Common myeloid progenitor, CD34-positive (primary cell): Measurements from ENCODE around the gene CCL5.

ENCODE experiments used
- CTCF ChIA-PET: fragments of 350-600 bp; sonication (Branson Sonifier 250); formaldehyde crosslinking; loops from one replicate; lab custom pipeline; 2021; ENCODE audit warnings: antibody characterized with exemption; lab: Charles Lee
- POLR2A ChIA-PET: fragments of 350-600 bp; sonication (Branson Sonifier 250); formaldehyde crosslinking; loops from one replicate; lab custom pipeline; 2021; ENCODE audit warnings: antibody characterized with exemption; lab: Charles Lee
- DNase-seq, 3 donors: peaks; one replicate each; pipeline versions ENCODE4 v3.0.0 to v3.0.0-alpha.2; 2013
- H3K27ac ChIP-seq, 2 experiments: 1 replicate in 1 of 2; 2 replicates in 1 of 2; pipeline ENCODE4 v1.7.0; 2013; ENCODE audit warnings: inconsistent platforms in 2 of 2, low read length in 2 of 2, mild to moderate bottlenecking in 2 of 2, low read depth in 1 of 2, moderate library complexity in 1 of 2; ENCODE audit not compliant: severe bottlenecking in 2 of 2, insufficient read depth in 1 of 2, poor library complexity in 1 of 2
- H3K27me3 ChIP-seq, 5 experiments: replicated peaks in 2 of 5; 1 replicate in 3 of 5; 2 replicates in 2 of 5; pipeline versions ENCODE4 v1.6.1 to v1.7.0; 2013; ENCODE audit warnings: low read length in 4 of 5, mild to moderate bottlenecking in 2 of 5, moderate library complexity in 2 of 5, inconsistent platforms in 1 of 5; ENCODE audit not compliant: insufficient read depth in 5 of 5, control insufficient read depth in 4 of 5
- H3K36me3 ChIP-seq, 4 experiments: 1 replicate in 2 of 4; 2 replicates in 2 of 4; pipeline versions ENCODE4 v1.6.1 to v1.7.0; 2013; ENCODE audit warnings: low read length in 3 of 4, control low read depth in 1 of 4, mild to moderate bottlenecking in 1 of 4; ENCODE audit not compliant: control insufficient read depth in 4 of 4, insufficient read depth in 4 of 4
- H3K4me1 ChIP-seq, 4 experiments: 1 replicate in 3 of 4; 2 replicates in 1 of 4; pipeline versions ENCODE4 v1.6.1 to v1.7.1; 2013; ENCODE audit warnings: low read length in 3 of 4, mild to moderate bottlenecking in 3 of 4, control low read depth in 1 of 4, inconsistent platforms in 1 of 4, moderate library complexity in 1 of 4; ENCODE audit not compliant: control insufficient read depth in 4 of 4, insufficient read depth in 4 of 4; ENCODE audit errors: control extremely low read depth in 1 of 4
- H3K4me3 ChIP-seq, 7 experiments: 1 replicate in 4 of 7; 2 replicates in 3 of 7; pipeline versions ENCODE4 v1.5.1 to v1.7.0; 2013; ENCODE audit warnings: mild to moderate bottlenecking in 7 of 7, low read length in 6 of 7, moderate library complexity in 6 of 7, inconsistent platforms in 2 of 7, low read depth in 2 of 7, control low read depth in 1 of 7; ENCODE audit not compliant: insufficient read depth in 4 of 7, control insufficient read depth in 1 of 7; ENCODE audit errors: extremely low read depth in 1 of 7
- H3K9me3 ChIP-seq, 5 experiments: 1 replicate in 4 of 5; 2 replicates in 1 of 5; pipeline versions ENCODE4 v1.6.1 to v1.7.1; 2013; ENCODE audit warnings: low read length in 4 of 5, mild to moderate bottlenecking in 2 of 5, inconsistent platforms in 1 of 5, low read depth in 1 of 5, moderate library complexity in 1 of 5; ENCODE audit not compliant: control insufficient read depth in 4 of 5, insufficient read depth in 2 of 5; ENCODE audit errors: control extremely low read depth in 1 of 5
- WGBS: methylation state at CpG from one replicate; pipeline ENCODE4 v1.1.5; 2013; ENCODE audit not compliant: insufficient coverage; 5-methylcytosine and 5-hydroxymethylcytosine counted together

The CCL5 gene

DNA sequence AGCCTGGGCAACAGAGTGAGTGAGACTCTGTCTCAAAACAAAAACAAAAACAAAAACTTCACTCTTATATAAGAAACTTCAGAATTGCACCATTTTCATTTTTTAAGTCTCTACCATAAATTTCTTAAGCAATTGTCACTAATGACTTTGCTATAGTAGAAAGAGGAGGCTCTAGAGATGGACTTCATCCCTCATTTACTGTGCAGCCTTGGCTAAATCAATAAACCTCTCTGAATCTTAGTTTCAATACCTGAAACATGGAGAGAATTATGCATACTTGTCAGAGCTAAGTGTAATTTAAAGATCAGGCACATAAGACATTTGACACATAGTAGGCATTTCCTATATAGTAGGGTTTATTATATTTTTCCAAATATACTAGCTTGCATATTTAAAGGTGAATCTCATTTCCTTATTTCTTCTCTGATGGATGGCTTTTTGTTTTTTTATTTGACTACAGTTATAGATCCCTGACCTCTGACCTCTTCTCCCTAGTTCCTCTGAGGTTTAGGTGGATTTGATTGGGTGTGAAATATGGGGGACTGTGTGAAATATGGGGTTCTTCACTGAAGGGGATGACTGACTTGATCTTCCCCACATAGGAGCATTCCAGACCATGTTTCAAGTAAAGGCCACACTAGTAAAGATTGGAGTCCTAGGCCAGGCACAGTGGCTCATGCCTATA, 2.7 kb downstream of the CCL5 start:
- CTCF ChIA-PET = interaction anchor here (0.6 to 1.1 kb wide), 4 partner anchors 9 to 60 kb away, joined by 3 read pairs; partner anchors contain the start of gene HEATR9
- Histone ChIP-seq H3K36me3 (no peaks in the 10 kb centered on the region), H3K4me1 (peaks cover 0 to 12% (median 9%) of the 10 kb centered on the region in 4 experiments), H3K27me3 (no peaks in the 10 kb centered on the region), H3K27ac (no peak overlapping the region), H3K4me3 (no peak overlapping the region), H3K9me3 (no peaks in the 10 kb centered on the region)
- no peak for DNase-seq
- POLR2A ChIA-PET = no interaction called here

DNA sequence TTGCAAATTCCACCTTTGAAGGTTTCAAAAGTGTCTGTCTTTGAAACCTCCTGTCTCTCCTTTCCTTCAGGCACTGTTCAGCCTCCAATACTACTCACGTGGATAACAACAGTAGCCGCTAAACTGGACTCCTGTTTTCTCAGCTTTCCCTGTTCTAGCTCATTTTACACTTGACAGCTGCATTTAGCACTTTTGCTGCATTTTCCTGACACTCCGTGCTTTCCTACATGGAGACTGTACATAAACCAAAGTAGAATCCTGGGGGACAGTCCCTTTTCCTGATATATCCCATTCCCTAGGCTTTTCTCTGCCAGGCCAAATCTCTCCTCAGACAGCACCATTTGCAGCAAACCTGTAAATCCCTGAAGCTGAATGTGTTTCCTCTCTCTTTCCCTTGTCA, 3.6 kb downstream of the CCL5 start:
- WGBS = 92% methylated on average over 3 of the region's 3 CpGs
- Histone ChIP-seq H3K4me1 (peaks cover 0 to 16% (median 10%) of the 10 kb centered on the region in 4 experiments), H3K27me3 (no peaks in the 10 kb centered on the region), H3K9me3 (no peaks in the 10 kb centered on the region), H3K36me3 (no peaks in the 10 kb centered on the region), H3K27ac (no peak overlapping the region), H3K4me3 (no peak overlapping the region)
- ChIA-PET POLR2A (interaction anchor here (0.6 kb wide), 2 partner anchors 60 to 78 kb away, joined by 3 read pairs; no protein-coding TSS in a partner anchor), CTCF (interaction anchor here (0.7 to 2.2 kb wide), 5 partner anchors 10 to 272 kb away, joined by 3 to 7 read pairs (median 3); no protein-coding TSS in a partner anchor)
- DNase-seq = no peak

DNA sequence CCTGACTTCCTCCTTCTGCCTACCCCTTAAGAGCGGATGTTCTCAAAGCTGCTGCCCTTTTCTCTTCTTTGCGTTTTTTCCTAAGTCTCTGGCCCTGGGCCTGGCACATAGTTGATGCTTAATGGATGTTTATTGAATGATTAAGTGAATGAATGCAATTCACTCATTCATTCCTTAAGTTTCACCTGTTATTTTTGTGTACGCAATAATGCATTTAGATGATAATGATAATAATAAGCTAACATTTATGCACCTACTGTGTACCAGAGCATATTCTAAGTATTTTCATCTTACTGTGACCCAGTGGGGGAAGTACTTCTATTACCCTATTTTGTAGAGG, 4.4 kb downstream of the CCL5 start:
- Histone ChIP-seq H3K4me3 (peak overlapping the region in 1 of 7 experiments; percentile 50), H3K27ac (no peak overlapping the region), H3K27me3 (no peaks in the 10 kb centered on the region), H3K9me3 (no peaks in the 10 kb centered on the region), H3K36me3 (no peaks in the 10 kb centered on the region), H3K4me1 (peaks cover 0 to 20% (median 14%) of the 10 kb centered on the region in 4 experiments)
- no CpG with 5 or more reads among the region's 3 CpGs for WGBS
- peak in 1 of 3 donors; percentile 34 for DNase-seq
- CTCF ChIA-PET = interaction anchor here (0.7 to 2.2 kb wide), 6 partner anchors 10 to 273 kb away, joined by 3 to 7 read pairs (median 3); no protein-coding TSS in a partner anchor
- POLR2A ChIA-PET = no interaction called here

DNA sequence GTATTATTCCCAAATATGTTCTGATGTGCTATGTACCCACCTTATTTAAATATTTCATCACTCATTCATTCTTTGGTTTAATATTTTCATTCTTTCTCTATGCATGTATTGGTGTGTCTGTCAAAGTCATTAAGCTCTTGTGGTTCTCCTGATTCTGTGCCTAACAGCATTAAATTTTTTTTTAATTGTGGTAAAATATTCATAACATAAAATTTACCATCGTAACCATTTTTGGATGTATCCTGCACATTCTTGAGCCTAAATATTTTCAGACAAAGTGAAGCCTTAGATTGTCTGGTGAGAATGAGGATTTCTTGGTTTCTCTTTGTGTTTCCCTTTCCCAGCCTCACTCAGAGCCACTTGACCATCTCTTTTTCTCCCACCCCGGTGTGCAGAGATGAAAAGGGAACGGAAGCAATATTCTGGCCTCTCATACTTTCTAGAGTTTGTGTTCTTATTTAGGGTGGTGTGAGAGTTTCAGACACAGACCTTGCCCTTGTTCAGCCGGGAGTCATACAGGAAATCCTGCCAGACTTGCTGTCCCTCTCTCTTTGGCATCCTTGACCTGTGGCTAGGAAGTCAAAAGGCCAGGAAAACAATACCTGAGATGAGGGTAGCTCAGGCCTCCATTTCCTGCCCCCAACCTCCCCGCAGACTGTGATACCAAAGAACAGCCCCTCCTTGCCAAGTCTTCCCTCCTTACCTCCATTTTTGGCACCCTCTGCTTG, 4.9 kb downstream of the CCL5 start:
- Histone ChIP-seq H3K27ac (no peak overlapping the region), H3K27me3 (no peaks in the 10 kb centered on the region), H3K36me3 (no peaks in the 10 kb centered on the region), H3K9me3 (no peaks in the 10 kb centered on the region), H3K4me1 (peaks cover 0 to 20% (median 14%) of the 10 kb centered on the region in 4 experiments), H3K4me3 (peak overlapping the region in 1 of 7 experiments; percentile 50)
- ChIA-PET CTCF (interaction anchor here (1.0 to 2.2 kb wide), 5 partner anchors 9 to 273 kb away, joined by 3 to 7 read pairs (median 3); no protein-coding TSS in a partner anchor), POLR2A (interaction anchor here (0.7 kb wide), 1 partner anchor 166 kb away, joined by 10 read pairs; no protein-coding TSS in a partner anchor)
- 9% methylated on average over 1 of the region's 5 CpGs for WGBS
- DNase-seq = peak in 1 of 3 donors; percentile 46

DNA sequence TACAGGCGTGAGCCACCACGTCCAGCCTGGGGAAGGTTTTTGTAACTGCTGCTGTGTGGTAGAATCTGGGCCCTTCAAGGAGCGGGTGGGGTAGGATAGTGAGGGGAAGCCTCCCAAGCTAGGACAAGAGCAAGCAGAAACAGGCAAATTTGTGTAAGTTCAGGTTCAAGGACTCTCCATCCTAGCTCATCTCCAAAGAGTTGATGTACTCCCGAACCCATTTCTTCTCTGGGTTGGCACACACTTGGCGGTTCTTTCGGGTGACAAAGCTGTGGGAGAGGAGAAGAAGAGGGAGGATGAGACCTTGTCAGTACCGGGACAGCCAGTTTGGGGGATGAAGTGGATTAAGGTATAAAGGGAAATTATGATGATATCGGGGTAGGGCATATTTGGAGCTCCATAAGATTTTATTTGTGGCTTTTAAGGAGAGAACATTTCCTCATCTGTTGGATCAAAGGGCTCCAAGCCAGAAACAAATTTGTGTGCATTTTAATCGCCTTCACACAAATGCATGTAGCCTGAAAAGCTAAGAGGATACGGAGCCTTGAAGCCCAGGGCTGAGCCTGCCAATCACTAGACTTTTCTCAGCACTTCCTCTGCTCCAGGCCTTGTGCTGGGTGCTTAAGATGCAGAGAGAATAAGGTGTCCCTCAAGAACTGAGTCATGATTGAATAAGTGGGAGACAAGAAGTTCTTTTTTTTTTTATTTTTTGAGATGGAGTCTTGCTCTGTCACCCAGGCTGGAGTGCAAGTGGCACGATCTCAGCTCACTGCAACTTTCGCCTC, 7.8 kb downstream of the CCL5 start:
- WGBS = 96% methylated on average over 11 of the region's 12 CpGs
- Histone ChIP-seq H3K36me3 (no peaks in the 10 kb centered on the region), H3K27me3 (no peaks in the 10 kb centered on the region), H3K4me3 (no peak overlapping the region), H3K27ac (no peak overlapping the region), H3K9me3 (no peaks in the 10 kb centered on the region), H3K4me1 (peaks cover 0 to 20% (median 14%) of the 10 kb centered on the region in 4 experiments)
- ChIA-PET CTCF (interaction anchor here (0.6 to 2.2 kb wide), 5 partner anchors 22 to 730 kb away, joined by 3 to 5 read pairs (median 4); no protein-coding TSS in a partner anchor), POLR2A (no interaction called here)
- DNase-seq = no peak

DNA sequence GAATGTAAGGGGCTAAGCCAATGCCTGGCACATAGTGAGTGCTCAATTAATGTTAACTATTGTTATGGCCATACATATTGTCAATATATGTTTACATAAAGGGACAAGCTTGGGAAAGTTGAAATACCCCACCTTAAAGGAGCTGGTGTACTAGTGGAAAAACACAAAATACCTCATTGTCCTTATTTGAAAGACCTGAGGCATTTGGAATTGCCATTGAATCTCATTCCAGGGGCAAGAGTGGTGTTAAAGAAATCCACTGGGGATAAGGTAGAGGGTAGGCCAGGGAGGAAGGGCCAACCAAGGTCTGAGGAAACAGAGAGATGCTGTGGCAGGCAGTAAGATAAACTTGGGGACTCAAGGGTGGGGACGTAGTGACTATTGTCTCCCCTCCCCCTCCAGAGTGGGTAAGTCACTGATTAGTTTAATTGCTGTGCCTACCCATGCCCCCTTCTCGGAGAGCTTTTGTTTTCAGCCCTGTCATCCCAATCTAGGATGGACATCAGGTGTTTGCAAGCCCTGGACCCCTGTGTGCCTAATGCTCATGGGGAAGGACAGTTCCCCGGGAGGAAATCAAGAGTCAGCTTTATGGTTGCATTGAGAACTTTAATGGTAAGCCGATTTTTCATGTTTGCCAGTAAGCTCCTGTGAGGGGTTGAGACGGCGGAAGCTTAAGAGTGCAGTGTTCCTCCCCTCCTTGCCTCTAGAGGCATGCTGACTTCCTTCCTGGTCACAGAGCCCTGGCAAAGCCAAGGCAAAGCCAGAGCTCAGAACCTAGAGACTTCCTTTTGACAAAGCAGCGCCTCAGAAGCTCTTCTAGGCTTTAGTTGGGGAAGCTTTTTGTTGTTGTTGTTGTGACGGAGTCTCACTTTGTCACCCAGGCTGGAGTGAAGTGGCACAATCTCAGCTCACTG, 9.0 kb downstream of the CCL5 start:
- Histone ChIP-seq H3K9me3 (no peaks in the 10 kb centered on the region), H3K4me3 (no peak overlapping the region), H3K27me3 (no peaks in the 10 kb centered on the region), H3K36me3 (no peaks in the 10 kb centered on the region), H3K4me1 (peaks cover 0 to 23% (median 14%) of the 10 kb centered on the region in 4 experiments), H3K27ac (no peak overlapping the region)
- ChIA-PET CTCF (interaction anchor here (0.7 to 2.2 kb wide), 6 partner anchors 14 to 74 kb away, joined by 3 to 5 read pairs (median 4); no protein-coding TSS in a partner anchor), POLR2A (interaction anchor here (0.5 kb wide), 1 partner anchor 694 kb away, joined by 7 read pairs; no protein-coding TSS in a partner anchor)
- 47% methylated on average over 5 of the region's 8 CpGs for WGBS
- peak; percentile 59 to 85 (median 80) for DNase-seq
